RWPE2 (cell line): ENCODE data around the gene COPRS.
"Not testable (repeated sequence)": the region's sequence is repeated elsewhere in the genome, so short reads cannot be mapped to it uniquely, and the experiment has no call there.

Experiments
- ATAC-seq: fragments of 200-7000 bp; cut with Tn5 transposase; 3 replicates; pipeline ENCODE4 v1.9.1; 2021; ENCODE audit warnings: low read depth
- DNase-seq: peaks from one replicate; pipeline ENCODE4 v3.0.0-alpha.2; 2020; ENCODE audit warnings: low spot score
- H3K27ac ChIP-seq: fragments of 450-650 bp; 2 replicates; pipeline ENCODE4 v1.5.1; 2017; ENCODE audit warnings: mild to moderate bottlenecking; ENCODE audit not compliant: poor library complexity, severe bottlenecking
- H3K27me3 ChIP-seq: fragments of 250-450 bp; sonication (Bioruptor Pico); 2 replicates; pipeline ENCODE4 v1.5.1; 2021; ENCODE audit warnings: mild to moderate bottlenecking, moderate library complexity; ENCODE audit not compliant: insufficient read depth, poor library complexity, severe bottlenecking
- H3K36me3 ChIP-seq: fragments of 250-450 bp; sonication (Bioruptor Pico); 2 replicates; pipeline ENCODE4 v1.5.1; 2020; ENCODE audit warnings: low read depth, mild to moderate bottlenecking, moderate library complexity
- H3K4me1 ChIP-seq: fragments of 250-450 bp; sonication (Bioruptor Pico); 2 replicates; pipeline ENCODE4 v1.5.1; 2021; ENCODE audit warnings: mild to moderate bottlenecking, moderate library complexity; ENCODE audit not compliant: insufficient read depth, poor library complexity, severe bottlenecking
- H3K4me3 ChIP-seq: fragments of 250-450 bp; sonication (Bioruptor Pico); 2 replicates; pipeline ENCODE4 v1.5.1; 2021; ENCODE audit warnings: mild to moderate bottlenecking, moderate library complexity; ENCODE audit not compliant: severe bottlenecking
- H3K9me3 ChIP-seq: fragments of 250-450 bp; sonication (Bioruptor Pico); 2 replicates; pipeline ENCODE4 v1.5.1; 2021; ENCODE audit warnings: mild to moderate bottlenecking, moderate library complexity; ENCODE audit not compliant: severe bottlenecking
- TF ChIP-seq, protein P1 (sequence below): fragments of 450-650 bp; IDR thresholded peaks from one replicate; pipeline ENCODE4 v1.5.1; 2017; ENCODE audit warnings: mild to moderate bottlenecking, moderate library complexity; ENCODE audit not compliant: poor library complexity, severe bottlenecking

COPRS gene

DNA sequence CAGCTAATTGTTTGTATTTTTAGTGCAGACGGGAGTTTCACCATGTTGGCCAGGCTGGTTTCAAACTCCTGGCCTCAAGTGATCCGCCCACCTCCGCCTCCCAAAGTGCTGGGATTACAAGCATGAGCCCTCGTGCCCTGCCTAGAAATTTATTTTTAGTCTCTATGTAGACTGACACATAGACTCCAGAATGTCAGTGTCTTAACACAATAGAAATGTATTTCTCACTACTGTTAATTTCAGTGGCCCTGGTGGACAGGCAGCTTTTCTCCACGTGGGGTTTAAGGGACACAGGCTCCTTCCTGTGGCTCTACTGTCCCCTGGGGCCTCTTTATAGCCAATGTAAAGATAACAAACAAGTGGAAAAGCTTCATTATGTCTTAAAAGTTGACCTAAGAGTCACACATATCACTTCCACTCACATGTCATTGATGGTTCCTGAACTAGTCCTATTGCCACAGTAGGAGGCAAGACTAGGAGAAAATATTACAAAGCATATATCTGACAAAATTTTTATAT lies 43.8 kb downstream of the COPRS start:
- no peak overlapping the region for H3K4me3 ChIP-seq
- no peaks in the 10 kb centered on the region for H3K36me3 ChIP-seq
- TF ChIP-seq, protein P1, sequence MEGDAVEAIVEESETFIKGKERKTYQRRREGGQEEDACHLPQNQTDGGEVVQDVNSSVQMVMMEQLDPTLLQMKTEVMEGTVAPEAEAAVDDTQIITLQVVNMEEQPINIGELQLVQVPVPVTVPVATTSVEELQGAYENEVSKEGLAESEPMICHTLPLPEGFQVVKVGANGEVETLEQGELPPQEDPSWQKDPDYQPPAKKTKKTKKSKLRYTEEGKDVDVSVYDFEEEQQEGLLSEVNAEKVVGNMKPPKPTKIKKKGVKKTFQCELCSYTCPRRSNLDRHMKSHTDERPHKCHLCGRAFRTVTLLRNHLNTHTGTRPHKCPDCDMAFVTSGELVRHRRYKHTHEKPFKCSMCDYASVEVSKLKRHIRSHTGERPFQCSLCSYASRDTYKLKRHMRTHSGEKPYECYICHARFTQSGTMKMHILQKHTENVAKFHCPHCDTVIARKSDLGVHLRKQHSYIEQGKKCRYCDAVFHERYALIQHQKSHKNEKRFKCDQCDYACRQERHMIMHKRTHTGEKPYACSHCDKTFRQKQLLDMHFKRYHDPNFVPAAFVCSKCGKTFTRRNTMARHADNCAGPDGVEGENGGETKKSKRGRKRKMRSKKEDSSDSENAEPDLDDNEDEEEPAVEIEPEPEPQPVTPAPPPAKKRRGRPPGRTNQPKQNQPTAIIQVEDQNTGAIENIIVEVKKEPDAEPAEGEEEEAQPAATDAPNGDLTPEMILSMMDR, result no peak
- DNase-seq, result no peak
- H3K9me3 ChIP-seq, result no peaks in the 10 kb centered on the region
- H3K27ac ChIP-seq, result no peak overlapping the region
- ATAC-seq, result no peak
- no peaks in the 10 kb centered on the region for H3K4me1 ChIP-seq
- H3K27me3 ChIP-seq, result no peaks in the 10 kb centered on the region

DNA sequence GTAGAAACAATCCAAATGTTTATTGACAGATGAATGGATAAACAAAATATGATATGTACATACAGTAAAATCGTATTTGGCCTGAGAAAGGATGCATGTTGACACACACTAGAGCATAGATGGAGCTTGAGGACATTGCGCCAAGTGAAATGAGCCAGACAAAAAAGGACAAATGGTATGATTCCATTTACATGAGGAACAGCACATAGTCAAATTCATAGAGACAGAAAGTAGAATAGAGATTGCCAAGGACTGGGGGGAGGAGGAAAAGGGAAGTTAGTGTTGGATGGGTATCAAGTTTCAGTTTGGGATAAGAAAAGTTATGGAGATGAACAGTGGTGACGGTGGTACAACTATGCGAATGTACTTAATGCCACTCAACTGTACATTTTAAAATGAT lies 47.9 kb downstream of the COPRS start:
- H3K27me3 ChIP-seq, result no peaks in the 10 kb centered on the region
- TF ChIP-seq, protein P1, result no peak
- DNase-seq, result no peak
- no peaks in the 10 kb centered on the region for H3K4me1 ChIP-seq
- no peaks in the 10 kb centered on the region for H3K36me3 ChIP-seq
- no peak for ATAC-seq
- H3K4me3 ChIP-seq, result no peak overlapping the region
- no peak overlapping the region for H3K27ac ChIP-seq
- H3K9me3 ChIP-seq, result no peaks in the 10 kb centered on the region

GRCh38 chr17:31809876-31810275 lies 49.2 kb downstream of the COPRS start:
- not testable (repeated sequence) for H3K4me1 ChIP-seq, ATAC-seq, H3K36me3 ChIP-seq, H3K27ac ChIP-seq, H3K27me3 ChIP-seq, H3K9me3 ChIP-seq, DNase-seq, H3K4me3 ChIP-seq

- DNase-seq (no peak), ATAC-seq (no peak)
- Histone ChIP-seq H3K27ac (no peak overlapping the region), H3K4me3 (no peak overlapping the region), H3K27me3 (no peaks in the 10 kb centered on the region), H3K36me3 (no peaks in the 10 kb centered on the region), H3K4me1 (no peaks in the 10 kb centered on the region), H3K9me3 (no peaks in the 10 kb centered on the region)
- TF ChIP-seq, protein P1, result no peak
Measured at GRCh38 chr17:31808521-31809050, 50.5 kb downstream of the COPRS start.

DNA sequence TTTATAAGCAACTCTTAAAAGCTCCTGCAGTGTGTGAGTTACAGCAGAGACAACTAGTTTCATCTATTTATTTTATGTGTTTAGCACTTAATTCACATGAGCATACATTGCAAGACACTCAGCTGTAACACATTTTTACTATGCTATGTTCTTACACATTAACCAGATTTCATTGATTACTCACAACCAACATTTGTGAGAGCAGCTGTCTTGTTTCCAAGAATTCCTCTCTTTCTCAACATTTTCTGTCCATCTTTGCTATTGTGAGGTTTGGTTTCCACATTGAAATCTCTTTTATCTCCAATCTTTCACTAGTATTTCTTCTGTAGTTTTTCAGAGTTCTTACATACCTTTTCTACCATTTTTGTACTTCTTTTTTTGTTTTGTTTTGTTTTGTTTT lies 51.2 kb downstream of the COPRS start:
- DNase-seq (no peak), ATAC-seq (no peak)
- Histone ChIP-seq H3K4me3 (no peak overlapping the region), H3K4me1 (no peaks in the 10 kb centered on the region), H3K36me3 (no peaks in the 10 kb centered on the region), H3K9me3 (no peaks in the 10 kb centered on the region), H3K27me3 (no peaks in the 10 kb centered on the region), H3K27ac (no peak overlapping the region)
- TF ChIP-seq, protein P1, result no peak
